HG03432 (cell line): ENCODE data around the gene YJEFN3.

ENCODE experiments used
- ATAC-seq: cut with Tn5 transposase; IDR thresholded peaks from one replicate; pipeline ENCODE4 v1.9.1; 2021; ENCODE audit warnings: mild to moderate bottlenecking, moderate library complexity; ENCODE audit not compliant: unreplicated experiment

YJEFN3 gene

DNA sequence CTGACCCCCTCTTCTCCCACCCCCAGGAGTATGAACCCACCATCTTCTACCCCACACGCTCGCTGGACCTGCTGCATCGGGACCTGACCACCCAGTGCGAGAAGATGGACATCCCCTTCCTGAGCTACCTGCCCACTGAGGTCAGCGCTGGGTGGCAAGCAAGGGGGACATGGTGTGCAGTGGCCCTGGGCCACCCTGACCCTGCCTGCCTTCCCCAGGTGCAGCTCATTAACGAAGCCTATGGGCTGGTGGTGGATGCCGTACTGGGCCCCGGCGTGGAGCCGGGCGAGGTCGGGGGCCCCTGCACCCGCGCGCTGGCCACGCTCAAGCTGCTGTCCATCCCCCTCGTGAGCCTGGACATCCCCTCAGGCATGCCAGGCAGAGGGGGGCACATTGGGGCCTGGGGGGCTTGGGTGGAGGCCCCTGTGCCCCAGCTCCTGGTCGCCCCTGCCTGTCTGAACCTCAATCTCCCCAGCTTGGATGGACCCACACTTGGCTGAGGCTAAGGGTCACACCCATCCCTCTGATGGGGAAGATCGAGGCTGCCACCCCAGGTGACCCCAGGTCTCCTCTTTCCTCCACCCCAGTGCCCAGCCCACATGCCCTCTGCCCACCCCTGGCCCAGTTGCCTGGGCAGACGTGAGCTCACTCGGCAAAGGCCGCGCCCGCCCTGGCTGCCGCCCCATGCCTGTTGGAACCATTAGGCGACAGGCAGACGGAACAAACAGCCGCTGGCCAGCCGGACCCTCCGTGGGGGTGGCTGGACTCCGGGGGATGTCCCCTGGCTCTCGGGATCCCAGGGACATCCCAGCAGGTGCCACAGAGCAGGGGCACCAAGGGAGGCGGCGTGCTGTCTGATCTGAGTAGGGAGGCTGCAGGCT, 6.8 kb downstream of the YJEFN3 start:
- no peak for ATAC-seq

DNA sequence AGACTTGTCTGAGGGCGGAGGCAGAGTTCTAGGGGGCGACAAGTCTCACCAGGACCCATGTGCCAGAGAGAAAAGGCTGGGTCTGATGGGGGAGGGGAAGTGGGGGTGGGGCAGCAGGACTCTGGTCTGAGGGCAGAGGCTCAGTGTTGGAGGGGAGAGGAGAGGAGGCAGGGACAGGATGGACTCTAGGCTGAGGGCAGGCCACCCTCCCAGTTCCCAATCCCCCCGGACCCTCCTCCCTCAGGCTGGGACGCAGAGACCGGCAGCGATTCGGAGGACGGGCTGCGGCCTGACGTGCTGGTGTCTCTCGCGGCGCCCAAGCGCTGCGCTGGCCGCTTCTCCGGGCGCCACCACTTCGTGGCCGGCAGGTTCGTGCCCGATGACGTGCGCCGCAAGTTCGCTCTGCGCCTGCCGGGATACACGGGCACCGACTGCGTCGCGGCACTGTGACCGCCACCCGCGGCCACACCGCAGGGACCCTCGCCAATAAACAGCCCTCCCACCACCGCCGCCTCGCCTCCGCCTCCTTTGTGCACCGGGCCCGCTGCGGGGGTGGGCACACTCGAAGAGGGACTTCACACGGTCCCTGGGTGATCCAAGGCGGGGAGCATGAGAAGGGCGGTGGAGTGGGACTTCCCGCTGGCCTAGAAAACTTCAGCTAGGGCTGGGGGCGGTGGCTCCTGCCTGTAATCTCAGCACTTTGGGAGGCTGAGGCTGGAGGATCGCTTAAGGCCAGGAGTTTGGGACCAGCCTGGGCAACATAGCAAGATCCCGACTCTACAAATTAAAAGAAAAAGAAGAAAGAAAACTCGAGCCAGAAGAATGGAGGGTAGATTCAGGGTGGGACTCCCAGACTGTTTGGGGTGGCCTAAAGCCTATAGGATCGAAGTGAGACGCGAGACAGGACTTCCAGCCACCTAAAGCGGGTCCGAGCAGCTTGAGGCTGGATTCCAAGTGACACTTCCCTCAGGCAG, 8.7 kb downstream of the YJEFN3 start:
- ATAC-seq, result no peak

DNA sequence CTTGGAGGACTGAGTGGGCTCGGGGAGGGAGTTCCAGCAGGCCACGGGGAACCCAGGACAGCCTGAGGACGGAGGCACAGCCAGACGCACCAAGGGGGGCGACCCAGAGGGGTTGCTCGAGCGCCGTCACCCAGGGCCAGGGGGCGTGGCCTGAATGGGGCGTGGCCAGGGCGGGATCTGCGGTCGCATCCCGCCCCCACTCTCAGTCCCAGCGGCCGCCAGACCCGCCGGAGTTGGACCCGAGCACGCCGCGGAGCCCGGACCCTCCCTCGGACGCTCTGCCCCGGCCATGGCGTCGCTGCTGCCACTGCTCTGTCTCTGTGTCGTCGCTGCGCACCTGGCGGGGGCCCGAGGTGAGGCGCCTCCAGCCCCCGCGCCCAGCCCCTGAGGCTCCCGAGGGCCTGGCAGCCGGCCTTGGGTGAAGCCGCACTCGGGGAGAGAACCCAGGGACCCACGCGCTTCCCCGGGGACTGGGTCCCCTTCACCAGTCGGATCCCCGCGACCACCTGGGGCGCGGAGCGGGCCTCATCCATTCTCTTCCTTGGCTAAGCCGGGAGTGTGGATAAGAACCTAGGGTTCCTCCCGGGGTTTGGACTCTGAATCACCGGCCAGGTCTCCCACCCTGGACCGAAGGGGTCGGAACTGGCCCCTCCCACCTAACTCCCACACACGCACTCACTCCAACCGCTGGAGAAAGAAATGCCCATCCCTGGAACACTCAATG, 9.5 kb downstream of the YJEFN3 start, which contains the start of gene CILP2:
Gene CILP2, plus strand, starts transcription at position 205 of the 724 bp plus-strand sequence. Its CDS starts 85 bp downstream, at position 290.
- ATAC-seq, result no peak

DNA sequence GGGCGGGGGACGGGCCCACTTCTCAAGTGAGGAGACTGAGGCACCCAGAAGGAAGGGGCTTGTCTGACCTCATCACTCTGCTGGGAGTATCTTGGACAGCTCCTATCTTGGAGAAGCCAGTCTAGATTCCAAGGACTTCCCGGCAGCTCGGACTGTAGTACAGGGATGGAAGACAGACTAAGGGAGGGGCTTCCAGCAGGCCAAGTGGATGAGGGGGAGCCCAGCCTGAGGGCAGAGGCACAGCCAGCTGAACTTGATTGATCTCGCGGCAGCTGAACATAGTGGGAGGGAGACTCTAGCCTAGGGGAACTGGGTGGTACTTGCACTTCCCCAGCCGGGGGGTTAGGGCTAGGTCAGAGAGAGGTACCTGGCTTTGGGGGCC, 10.1 kb downstream of the YJEFN3 start:
- no peak for ATAC-seq

DNA sequence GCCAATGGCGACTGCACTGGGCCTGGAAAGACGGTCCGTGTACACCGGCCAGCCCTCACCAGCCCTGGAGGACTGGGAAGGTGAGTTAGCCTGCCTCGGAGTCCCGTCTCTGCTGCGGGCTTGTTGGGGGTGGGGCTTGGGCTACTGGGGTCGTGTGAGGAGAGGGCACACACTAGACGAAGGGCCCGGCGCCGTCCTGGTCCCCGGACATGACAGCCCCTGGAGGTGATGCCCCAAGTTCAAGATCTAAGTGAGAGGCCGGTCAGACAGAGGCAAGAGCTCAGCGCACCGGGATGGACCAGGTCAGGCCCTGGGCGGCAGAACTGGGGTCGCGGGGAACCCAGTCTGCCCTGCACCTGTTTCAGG, 11.0 kb downstream of the YJEFN3 start:
- no peak for ATAC-seq

DNA sequence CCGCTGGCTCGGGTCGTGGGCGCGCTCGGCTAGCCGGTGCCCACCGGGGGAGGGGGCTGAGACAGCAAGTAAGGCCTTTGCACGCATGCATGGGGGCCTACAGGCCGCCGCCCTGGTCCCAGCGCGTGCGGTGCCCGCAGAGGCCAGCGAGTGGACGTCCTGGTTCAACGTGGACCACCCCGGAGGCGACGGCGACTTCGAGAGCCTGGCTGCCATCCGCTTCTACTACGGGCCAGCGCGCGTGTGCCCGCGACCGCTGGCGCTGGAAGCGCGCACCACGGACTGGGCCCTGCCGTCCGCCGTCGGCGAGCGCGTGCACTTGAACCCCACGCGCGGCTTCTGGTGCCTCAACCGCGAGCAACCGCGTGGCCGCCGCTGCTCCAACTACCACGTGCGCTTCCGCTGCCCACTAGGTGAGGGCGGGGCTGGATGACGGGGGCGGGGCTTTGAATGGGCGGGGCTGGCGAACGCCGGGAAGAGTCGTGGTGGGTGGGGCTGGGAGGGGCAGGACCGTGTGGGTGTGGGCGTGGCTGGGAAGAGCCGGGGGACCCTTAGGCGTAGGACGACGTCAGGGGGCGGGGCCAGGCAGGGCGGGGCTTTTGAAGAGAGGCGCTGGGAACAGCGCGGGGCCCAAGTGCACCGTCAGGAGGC, 11.5 kb downstream of the YJEFN3 start:
- no peak for ATAC-seq

DNA sequence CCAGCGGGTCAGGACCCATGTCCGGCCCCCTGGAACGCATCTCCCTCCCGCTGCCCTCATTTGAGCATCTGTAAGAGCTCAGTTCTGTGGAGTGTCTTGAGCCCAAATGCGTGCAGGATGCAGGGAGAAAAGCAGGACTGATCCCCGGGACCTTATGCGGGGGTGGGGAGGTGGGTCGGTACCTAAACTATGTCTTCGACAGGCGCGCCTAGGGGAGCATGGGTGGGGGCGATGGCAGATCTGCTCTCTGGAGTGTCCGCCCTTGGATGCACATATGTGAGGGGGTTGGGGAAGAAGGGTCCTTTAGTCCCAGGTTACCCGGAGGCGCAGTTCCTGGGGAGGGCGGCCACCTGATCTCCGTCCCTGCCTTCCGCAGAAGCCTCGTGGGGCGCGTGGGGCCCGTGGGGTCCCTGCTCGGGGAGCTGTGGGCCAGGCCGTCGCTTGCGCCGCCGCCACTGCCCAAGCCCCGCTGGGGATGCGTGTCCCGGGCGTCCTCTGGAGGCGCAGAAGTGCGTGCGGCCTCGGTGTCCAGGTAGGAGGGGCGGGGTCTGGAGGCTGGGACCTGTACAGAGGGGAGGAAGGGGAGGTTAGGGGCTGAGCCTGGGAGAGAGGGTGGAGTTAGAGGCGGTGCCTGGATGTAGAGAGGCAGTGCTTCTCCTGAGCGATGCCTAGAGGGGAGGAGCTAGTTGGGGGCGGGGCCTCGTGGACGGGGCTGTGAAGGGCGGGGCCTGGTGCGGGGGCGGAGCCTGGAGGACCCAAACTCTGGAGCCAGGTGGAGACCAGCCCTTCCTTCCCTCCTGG, 12.2 kb downstream of the YJEFN3 start:
- no peak for ATAC-seq

DNA sequence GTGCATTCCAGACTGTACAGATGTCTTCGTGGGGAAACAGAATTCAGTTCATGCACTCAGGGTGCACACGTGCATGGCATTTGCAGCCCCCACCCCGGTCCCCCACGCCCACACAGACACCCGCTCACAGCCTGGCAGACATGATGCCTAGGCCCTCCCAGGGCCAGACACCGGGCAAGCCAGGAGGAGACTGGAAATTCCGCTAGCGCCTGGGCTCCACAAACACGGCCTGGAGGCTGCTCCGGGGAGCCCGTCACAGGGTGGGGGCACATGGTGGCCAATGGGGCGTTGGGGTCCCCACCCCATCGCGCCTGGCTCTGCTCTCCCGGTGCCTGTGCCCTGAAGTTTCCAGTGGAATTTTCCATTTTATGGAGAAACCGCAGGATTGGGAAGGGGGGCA, 12.9 kb downstream of the YJEFN3 start:
- ATAC-seq, result no peak

DNA sequence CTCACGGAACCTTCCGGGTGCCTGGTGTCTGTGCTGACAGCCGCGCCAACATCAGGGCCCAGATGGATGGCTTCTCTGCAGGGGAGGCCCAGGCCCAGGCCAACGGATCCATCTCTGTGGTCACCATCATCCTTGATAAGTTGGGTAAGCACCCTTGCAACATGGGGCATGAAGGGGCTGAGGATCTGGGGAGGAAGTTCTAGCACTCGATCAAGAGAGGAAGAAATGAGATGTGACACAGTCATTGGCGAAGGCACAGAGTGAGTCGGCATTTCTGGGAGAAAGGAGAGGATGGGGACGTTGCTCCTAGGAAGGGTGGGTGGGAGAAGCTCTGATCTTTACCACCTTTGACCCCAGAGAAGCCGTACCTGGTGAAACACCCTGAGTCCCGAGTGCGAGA, 13.8 kb downstream of the YJEFN3 start:
- no peak for ATAC-seq

DNA sequence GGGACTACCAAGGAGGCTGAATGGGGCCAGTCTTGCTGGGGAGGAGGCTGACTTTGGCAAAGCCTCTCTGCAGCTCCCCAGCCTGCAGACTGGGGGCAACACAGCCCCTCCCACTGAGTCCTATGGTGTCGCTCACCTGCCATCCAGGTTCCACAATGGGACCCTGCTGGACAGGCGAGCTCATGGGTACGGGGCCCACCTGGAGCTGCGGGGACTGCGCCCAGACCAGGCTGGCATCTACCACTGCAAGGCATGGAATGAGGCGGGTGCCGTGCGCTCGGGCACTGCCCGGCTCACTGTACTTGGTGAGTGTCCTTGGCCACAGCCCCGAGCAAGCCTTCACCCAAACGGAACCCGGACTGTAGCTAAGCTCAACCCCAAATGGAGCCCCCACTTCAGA, 14.4 kb downstream of the YJEFN3 start:
- ATAC-seq, result no peak

DNA sequence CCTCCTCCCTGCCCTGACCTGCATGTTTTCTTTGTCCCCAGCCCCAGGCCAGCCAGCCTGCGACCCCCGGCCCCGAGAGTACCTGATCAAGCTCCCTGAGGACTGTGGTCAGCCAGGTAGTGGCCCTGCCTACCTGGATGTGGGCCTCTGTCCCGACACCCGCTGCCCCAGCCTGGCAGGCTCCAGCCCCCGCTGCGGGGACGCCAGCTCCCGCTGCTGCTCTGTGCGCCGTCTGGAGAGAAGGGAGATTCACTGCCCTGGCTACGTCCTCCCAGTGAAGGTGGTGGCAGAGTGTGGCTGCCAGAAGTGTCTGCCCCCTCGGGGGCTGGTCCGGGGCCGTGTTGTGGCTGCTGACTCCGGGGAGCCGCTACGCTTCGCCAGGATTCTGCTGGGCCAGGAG, 14.9 kb downstream of the YJEFN3 start:
- ATAC-seq, result no peak

DNA sequence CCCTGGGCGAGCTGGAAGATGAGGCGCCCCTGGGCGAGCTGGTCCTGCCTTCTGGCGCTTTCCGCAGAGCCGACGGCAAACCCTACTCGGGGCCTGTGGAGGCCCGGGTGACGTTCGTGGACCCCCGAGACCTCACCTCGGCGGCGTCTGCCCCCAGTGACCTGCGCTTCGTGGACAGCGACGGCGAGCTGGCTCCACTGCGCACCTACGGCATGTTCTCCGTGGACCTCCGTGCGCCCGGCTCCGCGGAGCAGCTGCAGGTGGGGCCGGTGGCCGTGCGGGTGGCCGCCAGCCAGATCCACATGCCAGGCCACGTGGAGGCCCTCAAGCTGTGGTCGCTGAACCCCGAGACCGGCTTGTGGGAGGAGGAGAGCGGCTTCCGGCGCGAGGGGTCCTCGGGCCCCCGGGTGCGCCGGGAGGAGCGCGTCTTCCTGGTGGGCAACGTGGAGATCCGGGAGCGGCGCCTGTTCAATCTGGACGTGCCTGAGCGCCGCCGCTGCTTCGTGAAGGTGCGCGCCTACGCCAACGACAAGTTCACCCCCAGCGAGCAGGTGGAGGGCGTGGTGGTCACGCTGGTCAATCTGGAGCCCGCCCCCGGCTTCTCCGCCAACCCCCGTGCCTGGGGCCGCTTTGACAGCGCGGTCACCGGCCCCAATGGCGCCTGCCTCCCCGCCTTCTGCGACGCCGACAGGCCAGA, 15.7 kb downstream of the YJEFN3 start:
- ATAC-seq, result no peak

DNA sequence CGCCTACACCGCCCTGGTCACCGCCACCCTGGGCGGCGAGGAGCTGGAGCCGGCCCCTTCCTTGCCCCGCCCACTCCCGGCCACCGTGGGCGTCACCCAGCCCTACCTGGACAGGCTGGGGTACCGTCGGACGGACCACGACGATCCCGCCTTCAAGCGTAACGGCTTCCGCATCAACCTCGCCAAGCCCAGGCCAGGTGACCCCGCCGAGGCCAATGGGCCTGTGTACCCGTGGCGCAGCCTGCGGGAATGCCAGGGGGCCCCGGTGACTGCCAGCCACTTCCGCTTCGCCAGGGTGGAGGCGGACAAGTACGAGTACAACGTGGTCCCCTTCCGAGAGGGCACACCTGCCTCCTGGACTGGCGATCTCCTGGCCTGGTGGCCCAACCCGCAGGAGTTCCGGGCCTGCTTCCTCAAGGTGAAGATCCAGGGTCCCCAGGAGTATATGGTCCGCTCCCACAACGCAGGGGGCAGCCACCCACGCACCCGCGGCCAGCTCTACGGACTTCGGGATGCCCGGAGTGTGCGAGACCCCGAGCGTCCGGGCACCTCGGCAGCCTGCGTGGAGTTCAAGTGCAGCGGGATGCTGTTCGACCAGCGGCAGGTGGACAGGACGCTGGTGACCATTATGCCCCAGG, 16.4 kb downstream of the YJEFN3 start:
- no peak for ATAC-seq

DNA sequence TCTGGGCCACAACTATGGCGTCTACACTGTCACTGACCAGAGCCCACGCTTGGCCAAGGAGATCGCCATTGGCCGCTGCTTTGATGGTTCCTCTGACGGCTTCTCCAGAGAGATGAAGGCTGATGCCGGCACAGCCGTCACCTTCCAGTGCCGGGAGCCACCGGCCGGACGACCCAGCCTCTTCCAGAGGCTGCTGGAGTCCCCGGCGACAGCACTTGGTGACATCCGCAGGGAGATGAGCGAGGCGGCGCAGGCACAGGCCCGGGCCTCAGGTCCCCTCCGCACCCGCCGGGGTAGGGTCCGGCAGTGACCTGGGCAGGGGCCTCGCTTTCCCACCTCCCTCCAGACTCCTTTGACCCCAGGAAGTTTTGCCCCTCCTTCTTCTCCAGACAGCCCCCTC, 17.0 kb downstream of the YJEFN3 start:
- no peak for ATAC-seq

DNA sequence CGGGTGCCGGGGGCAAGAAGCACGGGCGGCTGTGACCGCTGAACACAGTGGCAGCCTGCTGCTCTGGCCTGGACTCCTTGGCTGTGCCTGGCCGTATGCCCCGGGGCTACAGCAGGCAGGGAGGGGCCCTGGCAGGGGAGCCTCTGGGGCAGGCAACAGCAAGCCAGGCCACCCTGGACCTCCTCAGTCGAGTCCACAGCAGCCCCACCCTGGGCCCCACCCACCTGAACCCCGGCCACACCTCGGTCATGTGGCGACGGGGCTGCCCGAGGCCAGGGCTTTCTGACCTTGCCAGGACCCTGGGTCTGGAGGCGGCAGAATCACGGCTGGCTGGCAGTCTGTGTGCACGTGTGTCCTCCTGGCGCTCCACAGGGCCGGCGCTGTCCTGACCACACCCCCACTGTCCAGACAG, 18.0 kb downstream of the YJEFN3 start:
- no peak for ATAC-seq

DNA sequence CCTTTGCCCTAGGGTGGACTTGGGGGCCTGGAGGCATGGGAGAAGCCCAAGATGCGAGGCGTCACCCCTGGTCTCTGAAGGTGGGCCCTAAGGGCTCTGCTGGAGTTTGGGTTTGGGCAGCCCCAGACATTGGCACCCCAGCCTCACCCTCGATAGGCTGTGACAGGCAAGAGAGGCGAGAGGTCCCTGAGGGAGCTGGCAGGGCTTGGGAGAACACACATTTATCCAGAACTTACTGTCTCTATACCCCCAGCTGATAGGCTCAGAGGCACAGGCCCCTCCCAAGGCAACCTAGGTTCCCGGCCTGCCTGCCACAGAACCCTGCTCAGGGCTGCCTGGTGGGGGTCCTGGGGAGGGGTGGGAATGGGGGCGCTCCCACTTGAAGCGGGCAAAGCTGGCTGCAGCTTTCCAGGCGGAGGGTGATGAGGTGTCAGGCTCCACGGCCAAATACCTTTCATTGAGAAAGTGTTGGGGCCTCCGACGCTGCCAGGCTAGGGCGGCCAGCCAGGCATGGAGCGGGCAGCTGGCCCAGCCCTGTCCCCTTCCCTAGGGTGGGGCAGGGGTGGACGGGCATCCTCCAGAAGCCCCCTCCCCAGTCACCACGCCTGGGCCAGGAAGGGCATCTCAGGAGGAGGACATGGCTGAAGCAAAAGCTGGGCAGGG, 19.1 kb downstream of the YJEFN3 start:
- ATAC-seq, result no peak

DNA sequence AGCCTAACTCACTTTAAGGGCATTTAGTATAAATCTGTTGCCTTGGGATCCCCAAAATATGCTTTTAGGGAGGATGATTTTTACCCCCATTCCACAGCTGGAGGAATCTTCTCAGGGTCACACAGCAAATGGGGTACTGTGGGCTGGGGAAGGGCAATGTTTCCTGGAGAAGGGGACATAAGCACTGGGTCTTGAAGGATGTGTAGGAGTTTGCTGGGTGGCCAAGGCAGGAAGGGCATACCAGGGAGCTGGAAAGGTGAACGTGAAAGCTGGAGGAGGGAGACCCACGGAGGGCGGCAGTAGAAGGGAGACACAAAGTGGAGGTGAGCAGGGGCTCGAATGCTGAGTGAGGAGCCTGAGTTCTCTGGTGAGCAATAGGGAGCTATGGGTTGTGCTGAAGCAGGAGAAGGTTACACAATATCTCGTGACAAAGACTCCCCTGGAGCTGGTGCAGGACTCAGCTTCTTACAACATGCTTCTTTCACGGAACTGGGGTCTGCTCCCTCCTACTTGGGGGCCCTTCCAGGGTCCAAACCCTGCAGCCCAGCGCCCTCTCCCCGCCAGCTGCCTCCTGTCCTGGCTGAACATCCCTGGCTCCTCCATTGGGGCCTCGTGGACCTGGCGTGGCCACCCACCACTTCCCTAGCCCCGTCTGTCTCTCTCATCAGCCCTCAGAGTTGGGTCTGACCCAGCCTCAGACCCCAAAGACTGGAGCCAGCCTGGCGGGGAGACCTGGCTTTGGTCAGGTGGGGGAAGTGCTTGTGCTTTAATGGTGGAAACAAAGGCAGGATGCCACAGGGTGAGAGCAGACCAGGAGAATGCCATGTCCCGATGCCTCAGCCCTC, 20.4 kb downstream of the YJEFN3 start:
- no peak for ATAC-seq
